Measurements from ENCODE around the gene NIPBL.
"Not testable (repeated sequence)": the region's sequence is repeated elsewhere in the genome, so short reads cannot be mapped to it uniquely, and the experiment has no call there.

NIPBL gene

GRCh38 chr5:37029436-37029835 is 152.9 kb downstream of the NIPBL start:
- DNase-seq = no peak

GRCh38 chr5:37034955-37035354 is 158.4 kb downstream of the NIPBL start:
- DNase-seq = peak in 3 of 14 donors; percentile 9 to 14 (median 9)

GRCh38 chr5:37037840-37038239 is 161.3 kb downstream of the NIPBL start:
- no peak for DNase-seq

GRCh38 chr5:37039824-37040223 is 163.3 kb downstream of the NIPBL start:
- DNase-seq = no peak

- DNase-seq = peak in 1 of 14 donors; percentile 7
Observed at GRCh38 chr5:37043693-37044092, 167.1 kb downstream of the NIPBL start.

GRCh38 chr5:37044120-37044519 is 167.6 kb downstream of the NIPBL start:
- no peak for DNase-seq

- no peak for DNase-seq
Observed at GRCh38 chr5:37045703-37046102, 169.1 kb downstream of the NIPBL start.

- no peak for DNase-seq
Observed at GRCh38 chr5:37047947-37048346, 171.4 kb downstream of the NIPBL start.

GRCh38 chr5:37054391-37054790 is 177.8 kb downstream of the NIPBL start:
- peak in 1 of 14 donors; percentile 19 for DNase-seq

GRCh38 chr5:37055383-37055990 is 178.9 kb downstream of the NIPBL start:
- DNase-seq = no peak

GRCh38 chr5:37056762-37057161 is 180.2 kb downstream of the NIPBL start:
- no peak for DNase-seq

GRCh38 chr5:37060030-37060429 is 183.5 kb downstream of the NIPBL start:
- DNase-seq = no peak

GRCh38 chr5:37063739-37064138 is 187.2 kb downstream of the NIPBL start:
- no peak for DNase-seq

- DNase-seq = no peak
Observed at GRCh38 chr5:37064442-37064841, 187.9 kb downstream of the NIPBL start.

- DNase-seq = no peak
Observed at GRCh38 chr5:37071487-37071886, 194.9 kb downstream of the NIPBL start.

GRCh38 chr5:37071901-37072581 is 195.5 kb downstream of the NIPBL start:
- DNase-seq = peak in 5 of 14 donors; percentile 6 to 20 (median 16)

GRCh38 chr5:37075399-37075950 is 198.9 kb downstream of the NIPBL start:
- no peak for DNase-seq

- DNase-seq = no peak
Observed at GRCh38 chr5:37077146-37077545, 200.6 kb downstream of the NIPBL start.

GRCh38 chr5:37080697-37081096 is 204.1 kb downstream of the NIPBL start:
- no peak for DNase-seq

GRCh38 chr5:37082977-37083376 is 206.4 kb downstream of the NIPBL start:
- DNase-seq = not testable (repeated sequence)

- not testable (repeated sequence) for DNase-seq
Observed at GRCh38 chr5:37086026-37086425, 209.5 kb downstream of the NIPBL start.

GRCh38 chr5:37086466-37087173 is 210.1 kb downstream of the NIPBL start:
- DNase-seq = no peak

GRCh38 chr5:37088009-37088408 is 211.4 kb downstream of the NIPBL start:
- no peak for DNase-seq

All from C1 segment of cervical spinal cord (tissue), 14 donors.